Retinal pigment epithelial cell (primary cell): ENCODE measurements around the gene SPAAR.

Experiments
- DNase-seq: peaks from one replicate; pipeline ENCODE4 v3.0.0-alpha.2; 2010; ENCODE audit warnings: low read depth
- H3K4me3 ChIP-seq: 2 replicates; pipeline ENCODE4 v1.5.1; 2011; ENCODE audit warnings: mild to moderate bottlenecking, low read length, control low read depth, moderate library complexity
- CTCF ChIP-seq: conservative IDR thresholded peaks from 2 replicates; pipeline ENCODE4 v1.5.1; 2011; ENCODE audit warnings: low read depth, low read length, control low read depth, inconsistent platforms

SPAAR gene

GRCh38 chr9:35917261-35917660 lies 8.0 kb downstream of the SPAAR start:
- no peak for DNase-seq
- TF ChIP-seq CTCF = no peak

GRCh38 chr9:35918780-35919179 lies 9.5 kb downstream of the SPAAR start:
- no peak for TF ChIP-seq CTCF
- H3K4me3 ChIP-seq = no peak overlapping the region
- DNase-seq = no peak

More at GRCh38 chr9:35917261-35917660, 8.0 kb downstream of the SPAAR start:
- H3K4me3 ChIP-seq = no peak overlapping the region

GRCh38 chr9:35919212-35920008 lies 10.1 kb downstream of the SPAAR start:
- H3K4me3 ChIP-seq = no peak overlapping the region
- no peak for DNase-seq
- TF ChIP-seq CTCF = no peak

GRCh38 chr9:35920051-35920620 lies 10.8 kb downstream of the SPAAR start:
- H3K4me3 ChIP-seq = no peak overlapping the region
- no peak for DNase-seq
- no peak for TF ChIP-seq CTCF

GRCh38 chr9:35923598-35923926 lies 14.3 kb downstream of the SPAAR start:
- DNase-seq = no peak
- no peak overlapping the region for H3K4me3 ChIP-seq
- no peak for TF ChIP-seq CTCF

- no peak for TF ChIP-seq CTCF
- no peak for DNase-seq
- H3K4me3 ChIP-seq = no peak overlapping the region
Observed at GRCh38 chr9:35923927-35924763, 14.9 kb downstream of the SPAAR start.
